IMR-90 (cell line): ENCODE data around the gene TDRD7. TPM values are rescaled to one million over a fixed set of nuclear protein-coding genes. Genes with fewer than 3 reads are reported as not detected.

Source experiments
- ATAC-seq: fragments of 200-7000 bp; cut with Tn5 transposase; 2 replicates; pipeline ENCODE4 v1.9.1; 2020; ENCODE audit warnings: low read depth, mild to moderate bottlenecking, moderate library complexity
- BruUV-seq: library from RNA; stranded (reverse); fragments of 400-500 nt; replicated peaks from 2 replicates; lab custom pipeline; 2021; lab: Mats Ljungman, UMichigan
- CTCF ChIA-PET: fragments of 300-600 bp; formaldehyde crosslinking; extraction: SDS; loops from one replicate; lab custom pipeline; 2021; ENCODE audit warnings: antibody characterized with exemption; lab: Yijun Ruan, JAX
- POLR2A ChIA-PET: fragments of 300-600 bp; sonication (Branson Sonifier 250); formaldehyde crosslinking; loops from one replicate; lab custom pipeline; 2022; ENCODE audit warnings: antibody characterized with exemption; ENCODE audit not compliant: unreplicated experiment; lab: Charles Lee
- DNase-seq: peaks from one replicate; pipeline ENCODE4 v3.0.0; 2013
- H2AFZ ChIP-seq: replicated peaks from 2 replicates; pipeline ENCODE3; 2013; ENCODE audit warnings: low read length, mild to moderate bottlenecking; ENCODE audit not compliant: poor library complexity
- H2AK5ac ChIP-seq: 2 replicates; pipeline ENCODE4 v1.6.1; 2013; ENCODE audit warnings: low read depth, low read length, inconsistent platforms
- H2AK9ac ChIP-seq: replicated peaks from 2 replicates; pipeline ENCODE3; 2013; ENCODE audit warnings: mild to moderate bottlenecking, low read depth, low read length, moderate library complexity; ENCODE audit not compliant: poor library complexity
- H2BK120ac ChIP-seq: 2 replicates; pipeline ENCODE4 v1.6.1; 2013; ENCODE audit warnings: low read depth, low read length, inconsistent platforms
- H2BK15ac ChIP-seq: 3 replicates; pipeline ENCODE4 v1.6.1; 2013; ENCODE audit warnings: low read depth, low read length, inconsistent platforms
- H2BK20ac ChIP-seq: 2 replicates; pipeline ENCODE4 v1.6.1; 2013; ENCODE audit warnings: low read depth, mild to moderate bottlenecking, inconsistent platforms, low read length, moderate library complexity
- H2BK5ac ChIP-seq: 2 replicates; pipeline ENCODE4 v1.6.1; 2013; ENCODE audit warnings: mild to moderate bottlenecking, low read depth, low read length, inconsistent platforms; ENCODE audit not compliant: poor library complexity, severe bottlenecking
- H3K14ac ChIP-seq: replicated peaks from 2 replicates; pipeline ENCODE4 v1.6.1; 2013; ENCODE audit warnings: low read depth, low read length, inconsistent platforms
- H3K18ac ChIP-seq: 2 replicates; pipeline ENCODE4 v1.6.1; 2013; ENCODE audit warnings: low read depth, low read length, control low read depth
- H3K23ac ChIP-seq: 2 replicates; pipeline ENCODE4 v1.6.1; 2013; ENCODE audit warnings: low read depth, low read length, inconsistent platforms
- H3K27ac ChIP-seq: 2 replicates; pipeline ENCODE4 v1.5.1; 2013; ENCODE audit warnings: mild to moderate bottlenecking, control low read depth, low read length; ENCODE audit not compliant: insufficient read depth
- H3K27me3 ChIP-seq: 2 replicates; pipeline ENCODE4 v1.6.1; 2013; ENCODE audit warnings: low read length; ENCODE audit not compliant: control insufficient read depth, insufficient read depth
- H3K36me3 ChIP-seq: 2 replicates; pipeline ENCODE4 v1.6.1; 2013; ENCODE audit warnings: low read length, mixed read lengths; ENCODE audit not compliant: control insufficient read depth, insufficient read depth
- H3K4ac ChIP-seq: 2 replicates; pipeline ENCODE4 v1.6.1; 2013; ENCODE audit warnings: low read depth, low read length, inconsistent platforms
- H3K4me1 ChIP-seq: 2 replicates; pipeline ENCODE4 v1.6.1; 2013; ENCODE audit warnings: low read length, mixed read lengths; ENCODE audit not compliant: control insufficient read depth, insufficient read depth
- H3K4me2 ChIP-seq: 2 replicates; pipeline ENCODE4 v1.6.1; 2013; ENCODE audit warnings: low read depth, mild to moderate bottlenecking, control low read depth, low read length, moderate library complexity
- H3K4me3 ChIP-seq: 2 replicates; pipeline ENCODE4 v1.5.1; 2013; ENCODE audit warnings: low read depth, mild to moderate bottlenecking, control low read depth, low read length, moderate library complexity; ENCODE audit not compliant: insufficient read depth
- H3K56ac ChIP-seq: 2 replicates; pipeline ENCODE4 v1.6.1; 2013; ENCODE audit warnings: low read length, inconsistent platforms; ENCODE audit not compliant: insufficient read depth; ENCODE audit errors: extremely low read depth
- H3K79me1 ChIP-seq, 2 experiments: 2 replicates each; pipeline ENCODE4 v1.6.1; 2013; ENCODE audit warnings: low read length in 2 of 2, inconsistent platforms in 1 of 2, low read depth in 1 of 2
- H3K9ac ChIP-seq: 2 replicates; pipeline ENCODE4 v1.6.1; 2013; ENCODE audit warnings: low read depth, low read length, control low read depth
- H3K9me1 ChIP-seq: 2 replicates; pipeline ENCODE4 v1.6.1; 2013; ENCODE audit warnings: low read length, inconsistent platforms; ENCODE audit not compliant: insufficient read depth
- H3K9me3 ChIP-seq: 2 replicates; pipeline ENCODE4 v1.6.1; 2013; ENCODE audit warnings: low read length; ENCODE audit not compliant: control insufficient read depth, insufficient read depth
- H4K20me1 ChIP-seq: 2 replicates; pipeline ENCODE4 v1.6.1; 2013; ENCODE audit warnings: low read length, inconsistent platforms; ENCODE audit not compliant: insufficient read depth
- H4K5ac ChIP-seq: 2 replicates; pipeline ENCODE4 v1.6.1; 2013; ENCODE audit warnings: mild to moderate bottlenecking, low read depth, low read length, control low read depth
- H4K8ac ChIP-seq, 2 experiments: 2 replicates each; pipeline ENCODE4 v1.6.1; 2013; ENCODE audit warnings: low read depth in 2 of 2, low read length in 2 of 2, control low read depth in 1 of 2, inconsistent platforms in 1 of 2
- H4K91ac ChIP-seq: 2 replicates; pipeline ENCODE4 v1.6.1; 2013; ENCODE audit warnings: low read depth, low read length, inconsistent platforms; ENCODE audit not compliant: insufficient read depth
- CEBPB ChIP-seq: IDR thresholded peaks from 2 replicates; pipeline ENCODE4 v1.6.1; 2012; ENCODE audit warnings: low read depth, low read length, improper control_type of control experiment
- RCOR1 ChIP-seq: IDR thresholded peaks from 2 replicates; pipeline ENCODE4 v1.6.1; 2012; ENCODE audit warnings: mild to moderate bottlenecking, low read length, improper control_type of control experiment; ENCODE audit not compliant: insufficient replicate concordance
- WGBS, 2 experiments: methylation state at CpG; one replicate each; pipeline versions ENCODE4 v1.1.5 to v1.1.7; 2013; ENCODE audit warnings: missing lambda C conversion rate in 2 of 2; ENCODE audit not compliant: insufficient read length in 1 of 2; ENCODE audit errors: extremely low coverage in 2 of 2; 5-methylcytosine and 5-hydroxymethylcytosine counted together
- dilution Hi-C: fragments of 300-500 bp; cut with HindIII; formaldehyde crosslinking; loops from one replicate; pipeline ENCODE4 v1.14.3; 2018; ENCODE audit warnings: low sequenced_read_pairs; ENCODE audit not compliant: unreplicated experiment
- in situ Hi-C: fragments of 300-500 bp; cut with MboI; formaldehyde crosslinking; loops from 3 replicates; pipeline ENCODE4 v1.14.3; 2019; ENCODE audit warnings: low sequenced_read_pairs, inconsistent platforms, mixed read lengths
- intact Hi-C: fragments of 100-400 bp; cut with micrococcal nuclease; formaldehyde crosslinking; loops from 2 replicates; pipeline ENCODE4 v1.10.0; 2022
- polyA plus RNA-seq, 3 experiments: library from polyadenylated mRNA; depleted of rRNA; stranded (reverse); fragments of >200 nt; gene quantifications; 2 replicates each; pipeline ENCODE4 v1.2.3, GENCODE V29; 2012; ENCODE audit warnings: low replicate concordance in 1 of 3
- total RNA-seq: library from RNA; depleted of rRNA; stranded (reverse); fragments of >200 nt; gene quantifications from 2 replicates; pipeline ENCODE4 v1.2.3, GENCODE V29; 2012

TDRD7 gene
- total and polyA plus RNA-seq, 2 of the 4 experiments (the other 2 are of a cell fraction): 4.4 to 9.7 TPM

DNA sequence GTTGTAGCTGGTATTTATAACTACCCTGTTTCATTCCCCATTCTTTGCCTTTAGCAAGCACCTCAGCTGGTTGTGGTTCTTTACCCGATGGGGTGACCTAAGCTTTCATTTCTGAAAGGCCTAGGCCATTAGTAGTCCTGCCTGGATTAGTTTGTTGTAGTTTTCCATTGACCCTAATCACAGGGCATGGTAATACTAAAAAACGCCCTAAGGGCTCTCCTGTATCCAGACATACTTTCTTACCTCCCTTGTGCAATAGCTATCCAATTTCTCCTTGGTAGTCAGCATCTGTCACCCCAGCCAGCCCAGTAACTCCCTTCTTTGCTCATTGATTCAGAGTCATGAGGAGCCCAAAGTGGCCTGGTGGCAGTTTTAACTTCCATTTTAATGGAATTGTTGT, 113.6 kb downstream of the TDRD7 start:
- Histone ChIP-seq H3K14ac (no peak overlapping the region; the same call in 1 of the 2 replicates), H2AFZ (no peak overlapping the region), H4K8ac (no peak overlapping the region), H3K4ac (no peak overlapping the region), H2BK15ac (no peak overlapping the region), H3K18ac (peak overlapping the region; percentile 25; the same call in 1 of the 2 replicates), H3K9me3 (no peaks in the 10 kb centered on the region), H4K20me1 (no peaks in the 10 kb centered on the region), H3K79me1 (no peaks in the 10 kb centered on the region), H3K27me3 (no peaks in the 10 kb centered on the region), H2AK9ac (no peak overlapping the region), H2AK5ac (no peak overlapping the region), H2BK5ac (peak overlapping the region; percentile 20), H4K5ac (no peak overlapping the region), H3K4me1 (peaks cover 2% of the 10 kb centered on the region; the same call in 1 of the 2 replicates), H2BK20ac (no peak overlapping the region), H3K23ac (no peak overlapping the region), H4K91ac (no peak overlapping the region), H3K36me3 (peaks cover 11% of the 10 kb centered on the region; the same call in 1 of the 2 replicates), H3K56ac (no peak overlapping the region), H3K4me3 (no peak overlapping the region), H2BK120ac (no peak overlapping the region), H3K4me2 (no peak overlapping the region), H3K27ac (no peak overlapping the region), H3K9me1 (no peaks in the 10 kb centered on the region), H3K9ac (no peak overlapping the region)
- ChIA-PET CTCF (no interaction called here), POLR2A (interaction anchor here (1.5 kb wide), 1 partner anchor 9 kb away, joined by 4 read pairs; no protein-coding TSS in a partner anchor)
- intact Hi-C loops (no loop called here), in situ Hi-C loops (no loop called here), dilution Hi-C loops (no loop called here)
- no CpG with 5 or more reads among the region's 2 CpGs for WGBS, 2 experiments
- ATAC-seq (peak; percentile 71), DNase-seq (peak; percentile 64)
- no TSS peak for BruUV-seq
- peak; percentile 73 for TF ChIP-seq CEBPB
- no peak for TF ChIP-seq RCOR1
